Lower lobe of right lung (tissue), 2 donors: ENCODE data around the gene TNK1. TPM values are rescaled to one million over a fixed set of nuclear protein-coding genes. Genes with fewer than 3 reads are reported as not detected.
A peak's percentile ranks its signal among the peaks of the same experiment; 100 is the strongest.

ENCODE experiments used
- ATAC-seq, 2 donors: fragments of 200-7000 bp; cut with Tn5 transposase; one replicate each; pipeline ENCODE4 v1.9.1; 2020 to 2022; ENCODE audit warnings: mild to moderate bottlenecking in 2 of 2, moderate library complexity in 2 of 2
- DNase-seq: peaks from one replicate; pipeline ENCODE4 v3.0.0-alpha.2; 2020
- H3K27ac ChIP-seq: fragments of 200-600 bp; one replicate; pipeline ENCODE4 v1.8.0; 2022
- H3K27me3 ChIP-seq: fragments of 200-600 bp; one replicate; pipeline ENCODE4 v1.8.0; 2022; ENCODE audit warnings: low read depth
- H3K36me3 ChIP-seq: fragments of 200-600 bp; one replicate; pipeline ENCODE4 v1.8.0; 2022; ENCODE audit warnings: mild to moderate bottlenecking
- H3K4me1 ChIP-seq: fragments of 200-600 bp; one replicate; pipeline ENCODE4 v1.8.0; 2022
- H3K4me3 ChIP-seq: fragments of 200-600 bp; one replicate; pipeline ENCODE4 v1.8.0; 2022; ENCODE audit warnings: mild to moderate bottlenecking
- H3K9me3 ChIP-seq: fragments of 200-600 bp; one replicate; pipeline ENCODE4 v1.8.0; 2022
- intact Hi-C: fragments of 100-400 bp; cut with DNase I; formaldehyde crosslinking; loops from one replicate; pipeline ENCODE4 v1.11.0; 2022
- total RNA-seq: library from RNA; stranded (reverse); fragmentation: NEBNext Ultra II Directional; extraction: Animal tissue kit (Norgen Biotek cat#: 25700); gene quantifications from one replicate; pipeline ENCODE4 v1.2.1, GENCODE V29; 2021
- TF ChIP-seq, protein P1 (sequence below): fragments of 200-600 bp; IDR thresholded peaks from one replicate; pipeline ENCODE4 v1.8.0; 2022; ENCODE audit warnings: antibody characterized with exemption, mild to moderate bottlenecking
- donor health status: DM: no; HTN: yes; CAD: no; lungs with severe emphysema.

TNK1 gene
- total RNA-seq, 1 donor from 2014 or later = 4.1 TPM

DNA sequence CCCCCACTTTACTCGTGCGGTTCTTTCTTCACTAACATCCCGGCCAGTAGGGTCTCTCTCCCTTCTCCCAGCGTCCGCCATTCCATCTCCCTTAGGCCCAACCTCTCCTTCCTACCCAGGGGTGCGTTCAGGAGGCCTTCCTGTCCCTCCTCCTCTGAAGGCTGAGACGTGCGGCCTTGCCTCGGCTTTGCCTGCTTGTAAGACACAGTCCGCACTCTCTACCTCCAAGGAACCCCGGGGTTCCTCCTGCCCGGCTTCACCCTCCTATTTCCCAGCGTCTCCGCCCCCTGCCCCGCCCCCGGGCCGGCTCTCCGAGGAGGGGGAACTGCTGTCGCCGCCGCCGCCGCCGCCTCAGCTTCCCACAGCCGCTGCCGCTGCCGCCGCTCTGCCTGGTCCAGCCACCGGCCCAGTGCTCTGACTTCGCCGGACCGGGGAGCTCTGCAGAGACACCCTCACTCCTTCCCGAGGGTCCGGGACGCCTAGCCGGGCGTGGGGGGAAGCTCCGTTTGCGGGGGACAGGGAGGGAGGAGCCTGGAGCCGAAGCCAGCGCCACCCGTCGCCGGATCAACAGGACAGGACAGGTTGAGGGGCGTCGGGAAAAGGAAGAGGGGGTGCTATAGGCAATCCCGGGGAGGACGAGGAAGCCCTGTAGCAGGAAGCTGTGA lies 57.2 kb downstream of the TNK1 start:
- H3K4me3 ChIP-seq = peak overlapping the region; percentile 76
- H3K27me3 ChIP-seq = peaks cover 34% of the 10 kb centered on the region
- ATAC-seq (peak; percentile 2 to 3), DNase-seq (peak; percentile 86)
- no peaks in the 10 kb centered on the region for H3K9me3 ChIP-seq
- no peaks in the 10 kb centered on the region for H3K36me3 ChIP-seq
- H3K27ac ChIP-seq = no peak overlapping the region
- TF ChIP-seq, protein P1, sequence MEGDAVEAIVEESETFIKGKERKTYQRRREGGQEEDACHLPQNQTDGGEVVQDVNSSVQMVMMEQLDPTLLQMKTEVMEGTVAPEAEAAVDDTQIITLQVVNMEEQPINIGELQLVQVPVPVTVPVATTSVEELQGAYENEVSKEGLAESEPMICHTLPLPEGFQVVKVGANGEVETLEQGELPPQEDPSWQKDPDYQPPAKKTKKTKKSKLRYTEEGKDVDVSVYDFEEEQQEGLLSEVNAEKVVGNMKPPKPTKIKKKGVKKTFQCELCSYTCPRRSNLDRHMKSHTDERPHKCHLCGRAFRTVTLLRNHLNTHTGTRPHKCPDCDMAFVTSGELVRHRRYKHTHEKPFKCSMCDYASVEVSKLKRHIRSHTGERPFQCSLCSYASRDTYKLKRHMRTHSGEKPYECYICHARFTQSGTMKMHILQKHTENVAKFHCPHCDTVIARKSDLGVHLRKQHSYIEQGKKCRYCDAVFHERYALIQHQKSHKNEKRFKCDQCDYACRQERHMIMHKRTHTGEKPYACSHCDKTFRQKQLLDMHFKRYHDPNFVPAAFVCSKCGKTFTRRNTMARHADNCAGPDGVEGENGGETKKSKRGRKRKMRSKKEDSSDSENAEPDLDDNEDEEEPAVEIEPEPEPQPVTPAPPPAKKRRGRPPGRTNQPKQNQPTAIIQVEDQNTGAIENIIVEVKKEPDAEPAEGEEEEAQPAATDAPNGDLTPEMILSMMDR = no peak
- peaks cover 56% of the 10 kb centered on the region for H3K4me1 ChIP-seq
- intact Hi-C loops = no loop called here

DNA sequence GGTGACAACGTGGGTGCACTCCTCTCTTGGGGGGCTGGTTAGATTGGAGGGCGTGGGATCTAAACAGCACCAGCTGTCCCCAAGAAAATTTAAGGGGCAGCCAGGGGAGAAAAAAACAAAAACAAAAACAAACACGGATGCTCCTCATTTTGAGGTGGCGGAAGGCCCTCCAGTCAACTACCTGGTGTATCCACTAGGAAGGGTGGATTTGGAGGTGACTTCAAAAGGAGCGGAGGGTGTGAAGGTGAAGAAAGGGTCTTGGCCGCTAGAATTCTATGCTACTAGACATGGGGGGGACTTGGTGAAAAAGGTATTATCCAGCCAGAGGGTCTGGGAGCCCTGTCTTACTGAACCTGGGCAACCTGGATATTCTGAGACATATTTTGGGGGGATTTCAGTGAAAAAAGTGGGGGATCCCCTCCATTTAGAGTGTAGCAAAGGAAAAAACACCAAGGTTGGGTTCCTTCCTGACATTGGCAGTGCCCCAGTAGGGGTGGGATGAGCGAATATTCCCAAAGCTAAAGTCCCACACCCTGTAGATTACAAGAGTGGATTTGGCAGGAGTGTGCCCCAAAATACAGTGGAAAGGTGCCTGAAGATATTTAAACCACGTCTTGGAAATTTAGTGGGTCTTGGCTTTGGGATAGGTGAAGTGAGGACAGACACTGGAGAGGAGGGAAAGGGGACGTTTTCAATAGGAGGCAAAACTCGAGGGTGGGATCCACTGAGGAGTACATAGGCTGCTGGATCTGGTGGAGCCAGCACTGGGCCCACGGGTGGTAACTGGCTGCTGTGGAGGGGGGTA lies 58.0 kb downstream of the TNK1 start:
- intact Hi-C loops = no loop called here
- Histone ChIP-seq H3K4me3 (peak overlapping the region; percentile 76), H3K27me3 (peaks cover 34% of the 10 kb centered on the region), H3K27ac (no peak overlapping the region), H3K4me1 (peaks cover 56% of the 10 kb centered on the region), H3K9me3 (no peaks in the 10 kb centered on the region), H3K36me3 (no peaks in the 10 kb centered on the region)
- no peak for DNase-seq
- ATAC-seq = no peak
- TF ChIP-seq, protein P1 = no peak

Other genes with a start within 250 kb of the TNK1 start
- 5.1 TPM for gene ASGR1, start 201.7 kb upstream of the TNK1 start, total RNA-seq
- 29.3 TPM for gene DLG4, start 161.3 kb upstream of the TNK1 start, total RNA-seq
- 576 TPM for gene ACADVL, start 161.2 kb upstream of the TNK1 start, total RNA-seq
- gene DVL2, start 146.6 kb upstream of the TNK1 start, total RNA-seq = 46.4 TPM
- 33.9 TPM for gene PHF23, start 141.6 kb upstream of the TNK1 start, total RNA-seq
- 587 TPM for gene GABARAP, start 138.6 kb upstream of the TNK1 start, total RNA-seq
- gene CTDNEP1, start 129.4 kb upstream of the TNK1 start, total RNA-seq = 140 TPM
- gene ELP5, start 128.9 kb upstream of the TNK1 start, total RNA-seq = 33.2 TPM
- 98.7 TPM for gene CLDN7, start 118.6 kb upstream of the TNK1 start, total RNA-seq
- 1.1 TPM for gene SLC2A4, start 99.4 kb upstream of the TNK1 start, total RNA-seq
- gene YBX2, start 86.5 kb upstream of the TNK1 start, total RNA-seq = 0.41 TPM
- gene EIF5A, start 73.5 kb upstream of the TNK1 start, total RNA-seq = 216 TPM
- gene GPS2, start 65.7 kb upstream of the TNK1 start, total RNA-seq = 66.6 TPM
- gene NEURL4, start 51.8 kb upstream of the TNK1 start, total RNA-seq = 35.2 TPM
- gene ACAP1, start 44.6 kb upstream of the TNK1 start, total RNA-seq = 26.5 TPM
- gene KCTD11, start 28.9 kb upstream of the TNK1 start, total RNA-seq = 11.0 TPM
- gene TMEM95, start 25.9 kb upstream of the TNK1 start, total RNA-seq = not detected
- gene PLSCR3, start 13.4 kb downstream of the TNK1 start, total RNA-seq = 27.1 TPM
- 51.2 TPM for gene TMEM256, start 23.0 kb downstream of the TNK1 start, total RNA-seq
- gene NLGN2, start 26.8 kb downstream of the TNK1 start, total RNA-seq = 9.5 TPM
- gene SPEM1, start 39.2 kb downstream of the TNK1 start, total RNA-seq = not detected
- not detected for gene SPEM2, start 44.5 kb downstream of the TNK1 start, total RNA-seq
- gene SPEM3, start 47.8 kb downstream of the TNK1 start, total RNA-seq = not detected
- gene TMEM102, start 54.3 kb downstream of the TNK1 start, total RNA-seq = 8.1 TPM
- 1.2 TPM for gene FGF11, start 58.4 kb downstream of the TNK1 start, total RNA-seq
- 8.4 TPM for gene CHRNB1, start 64.0 kb downstream of the TNK1 start, total RNA-seq
- gene ZBTB4, start 98.5 kb downstream of the TNK1 start, total RNA-seq = 79.0 TPM
- gene SLC35G6, start 100.4 kb downstream of the TNK1 start, total RNA-seq = not detected
- 101 TPM for gene POLR2A, start 103.3 kb downstream of the TNK1 start, total RNA-seq
- gene TNFSF12, start 168.0 kb downstream of the TNK1 start, total RNA-seq = 91.3 TPM
- gene TNFSF13, start 177.7 kb downstream of the TNK1 start, total RNA-seq = 161 TPM
- gene SENP3, start 180.8 kb downstream of the TNK1 start, total RNA-seq = 87.0 TPM
- gene CD68, start 198.5 kb downstream of the TNK1 start, total RNA-seq = 667 TPM
- gene MPDU1, start 202.8 kb downstream of the TNK1 start, total RNA-seq = 55.3 TPM
- gene SOX15, start 209.0 kb downstream of the TNK1 start, total RNA-seq = 0.47 TPM
- gene FXR2, start 233.8 kb downstream of the TNK1 start, total RNA-seq = 36.0 TPM
- gene SAT2, start 246.7 kb downstream of the TNK1 start, total RNA-seq = 86.3 TPM
- gene SHBG, start 249.0 kb downstream of the TNK1 start, total RNA-seq = not detected